HepG2 (cell line): ENCODE data around the gene KL. TPM values are rescaled to one million over a fixed set of nuclear protein-coding genes. Genes with fewer than 3 reads are reported as not detected.

Experiments used
- ATAC-seq: fragments of 200-7000 bp; cut with Tn5 transposase; 3 replicates; pipeline ENCODE4 v1.9.1; 2020; ENCODE audit warnings: mild to moderate bottlenecking, moderate library complexity
- BruUV-seq: library from RNA; stranded (reverse); fragments of 400-500 nt; replicated peaks from 2 replicates; lab custom pipeline; 2021; lab: Mats Ljungman, UMichigan
- CTCF ChIA-PET: fragments of 300-600 bp; formaldehyde crosslinking; extraction: SDS; loops from one replicate; lab custom pipeline; 2021; ENCODE audit warnings: low total read pairs, inconsistent platforms, low intra/inter-chr PET ratio; lab: Yijun Ruan, JAX
- POLR2A ChIA-PET: fragments of 350-600 bp; sonication (Branson Sonifier 250); formaldehyde crosslinking; loops from one replicate; lab custom pipeline; 2020; ENCODE audit warnings: antibody characterized with exemption, inconsistent platforms; lab: Yijun Ruan, JAX
- DNase-seq: peaks from one replicate; pipeline ENCODE4 v3.0.0-alpha.2; 2015; ENCODE audit warnings: low spot score
- FAIRE-seq: peaks from 3 replicates; lab custom pipeline; 2011; peaks lifted over from hg19 to GRCh38; lab: Jason Lieb, UNC
- H2AFZ ChIP-seq: one replicate; pipeline ENCODE4 v1.6.1; 2011; ENCODE audit warnings: low read length, inconsistent platforms
- H3K27ac ChIP-seq: fragments of 300-600 bp; 3 replicates; pipeline ENCODE4 v1.8.0; 2011; ENCODE audit warnings: mixed run types, mild to moderate bottlenecking, mixed read lengths, low read length, inconsistent platforms; ENCODE audit not compliant: insufficient read depth; ENCODE audit errors: extremely low read length
- H3K27me3 ChIP-seq, 2 experiments: fragments of 200-600 bp in 1 of 2; 2 replicates in 1 of 2; 3 replicates in 1 of 2; pipeline versions ENCODE4 v1.6.0 to v1.8.0; 2011; ENCODE audit warnings: low read length in 2 of 2, mild to moderate bottlenecking in 2 of 2, moderate library complexity in 2 of 2, inconsistent platforms in 1 of 2; ENCODE audit not compliant: insufficient read depth in 2 of 2, control insufficient read depth in 1 of 2
- H3K36me3 ChIP-seq, 2 experiments: fragments of 200-600 bp in 1 of 2; replicated peaks in 1 of 2; 2 replicates in 1 of 2; 3 replicates in 1 of 2; pipeline versions ENCODE4 v1.5.1 to v1.8.0; 2011; ENCODE audit warnings: low read length in 2 of 2, inconsistent platforms in 1 of 2; ENCODE audit not compliant: insufficient read depth in 2 of 2, control insufficient read depth in 1 of 2
- H3K4me1 ChIP-seq: 2 replicates; pipeline ENCODE4 v1.5.1; 2012; ENCODE audit warnings: low read length, inconsistent platforms; ENCODE audit not compliant: insufficient read depth
- H3K4me2 ChIP-seq: 2 replicates; pipeline ENCODE4 v1.6.0; 2011; ENCODE audit warnings: low read depth, low read length, inconsistent platforms
- H3K4me3 ChIP-seq, 3 experiments: fragments of 200-600 bp in 1 of 3; sonication (generic), shearing (Covaris generic) in 1 of 3; replicated peaks in 1 of 3; 2 replicates each; pipeline ENCODE4 v1.5.1; 2011 to 2016; ENCODE audit warnings: low read length in 3 of 3, inconsistent platforms in 2 of 3, low read depth in 2 of 3, mild to moderate bottlenecking in 2 of 3, control low read depth in 1 of 3, mixed read lengths in 1 of 3; ENCODE audit not compliant: insufficient read depth in 1 of 3
- H3K79me2 ChIP-seq: one replicate; pipeline ENCODE4 v1.6.1; 2011; ENCODE audit warnings: low read length, inconsistent platforms; ENCODE audit not compliant: insufficient read depth
- H3K9ac ChIP-seq: 2 replicates; pipeline ENCODE4 v1.6.0; 2011; ENCODE audit warnings: mild to moderate bottlenecking, low read depth, low read length, inconsistent platforms; ENCODE audit not compliant: insufficient read depth
- H3K9me3 ChIP-seq: 2 replicates; pipeline ENCODE4 v1.5.1; 2012; ENCODE audit warnings: mild to moderate bottlenecking, low read length
- H4K20me1 ChIP-seq: 2 replicates; pipeline ENCODE4 v1.6.0; 2011; ENCODE audit warnings: inconsistent platforms, mild to moderate bottlenecking, low read length, moderate library complexity; ENCODE audit not compliant: insufficient read depth
- ESRRA ChIP-seq: sonication (generic); formaldehyde crosslinking; IDR thresholded peaks from 2 replicates; pipeline ENCODE4 v1.5.1; 2020; ENCODE audit warnings: mild to moderate bottlenecking, low read depth, missing genetic modification reagents
- EZH2 ChIP-seq: conservative IDR thresholded peaks from 2 replicates; pipeline ENCODE4 v1.6.1; 2012; ENCODE audit warnings: mild to moderate bottlenecking, low read depth, low read length, moderate library complexity
- GPN1 ChIP-seq: sonication (generic); formaldehyde crosslinking; IDR thresholded peaks from 2 replicates; pipeline ENCODE4 v1.5.1; 2020; ENCODE audit warnings: missing genetic modification reagents, borderline replicate concordance
- KDM3A ChIP-seq: IDR thresholded peaks from 2 replicates; pipeline ENCODE4 v1.6.1; 2018; ENCODE audit warnings: low read depth, missing compliant biosample characterization
- PHF20 ChIP-seq: sonication (generic); formaldehyde crosslinking; IDR thresholded peaks from 2 replicates; pipeline ENCODE4 v1.5.0; 2020; ENCODE audit warnings: mild to moderate bottlenecking, missing genetic modification reagents
- ZFP37 ChIP-seq: sonication (generic); formaldehyde crosslinking; IDR thresholded peaks from 2 replicates; pipeline ENCODE4 v1.4.0; 2020; ENCODE audit warnings: missing genetic modification reagents, borderline replicate concordance
- ZFP41 ChIP-seq: sonication (generic); formaldehyde crosslinking; IDR thresholded peaks from 2 replicates; pipeline ENCODE4 v1.4.0; 2020; ENCODE audit warnings: mild to moderate bottlenecking, missing genetic modification reagents, borderline replicate concordance
- ZNF546 ChIP-seq: sonication (generic); formaldehyde crosslinking; conservative IDR thresholded peaks from 2 replicates; pipeline ENCODE4 v1.8.1; 2023; ENCODE audit warnings: mild to moderate bottlenecking, missing genetic modification reagents
- ZNF552 ChIP-seq: sonication (generic); formaldehyde crosslinking; IDR thresholded peaks from 2 replicates; pipeline ENCODE4 v1.9.0; 2022; ENCODE audit warnings: missing genetic modification reagents, mild to moderate bottlenecking, borderline replicate concordance
- whole genome bisulfite sequencing: methylation state at CpG from one replicate; pipeline ENCODE4 v1.1.6; 2017; ENCODE audit warnings: low lambda C conversion rate; 5-methylcytosine and 5-hydroxymethylcytosine counted together
- in situ Hi-C: cut with HindIII; loops from 2 replicates; pipeline ENCODE4 v1.10.0; 2017; ENCODE audit warnings: low pct_unique_long_range_greater_than_20kb; ENCODE audit not compliant: extremely low pct_ligation_motif_present
- intact Hi-C: fragments of 100-400 bp; cut with micrococcal nuclease; formaldehyde crosslinking; loops from one replicate; pipeline ENCODE4 v1.10.0; 2022; ENCODE audit not compliant: unreplicated experiment
- polyA plus RNA-seq, 8 experiments: library from polyadenylated mRNA; depleted of rRNA in 3 of 8; stranded (reverse) in 7 of 8; unstranded in 1 of 8; fragments of >200 nt; fragmentation: Illumina TruSeq in 4 of 8; extraction: Trizol in 4 of 8; gene quantifications; 2 replicates each; pipeline versions ENCODE4 v1.2.1 to v1.2.3, GENCODE V29; 2011 to 2016; ENCODE audit warnings: low read depth in 4 of 8, missing spikeins in 1 of 8, mixed read lengths in 1 of 8; ENCODE audit not compliant: insufficient read depth in 1 of 8
- total RNA-seq, 5 experiments: library from RNA; depleted of rRNA; stranded (reverse); fragments of >200 nt; fragmentation: Illumina TruSeq; extraction: Trizol; gene quantifications; 2 replicates each; pipeline ENCODE4 v1.2.3, GENCODE V29; 2016; ENCODE audit warnings: low read depth in 1 of 5
- TF ChIP-seq, protein P1 (sequence below): sonication (generic); formaldehyde crosslinking; IDR thresholded peaks from 2 replicates; pipeline ENCODE4 v1.5.1; 2020; ENCODE audit warnings: mild to moderate bottlenecking, missing genetic modification reagents
- TF ChIP-seq, protein P2 (sequence below): sonication (generic); formaldehyde crosslinking; IDR thresholded peaks from 2 replicates; pipeline ENCODE4 v1.8.1; 2023; ENCODE audit warnings: mild to moderate bottlenecking, missing genetic modification reagents, borderline replicate concordance
- TF ChIP-seq, protein P3 (sequence below): sonication (generic); formaldehyde crosslinking; IDR thresholded peaks from 2 replicates; pipeline ENCODE4 v1.5.1; 2020; ENCODE audit warnings: missing genetic modification reagents, mild to moderate bottlenecking, borderline replicate concordance

The KL gene
- total and polyA plus RNA-seq, 2 of the 13 experiments (the other 11 are each of a cell fraction or from before 2014, with no cell fraction given): not detected

DNA sequence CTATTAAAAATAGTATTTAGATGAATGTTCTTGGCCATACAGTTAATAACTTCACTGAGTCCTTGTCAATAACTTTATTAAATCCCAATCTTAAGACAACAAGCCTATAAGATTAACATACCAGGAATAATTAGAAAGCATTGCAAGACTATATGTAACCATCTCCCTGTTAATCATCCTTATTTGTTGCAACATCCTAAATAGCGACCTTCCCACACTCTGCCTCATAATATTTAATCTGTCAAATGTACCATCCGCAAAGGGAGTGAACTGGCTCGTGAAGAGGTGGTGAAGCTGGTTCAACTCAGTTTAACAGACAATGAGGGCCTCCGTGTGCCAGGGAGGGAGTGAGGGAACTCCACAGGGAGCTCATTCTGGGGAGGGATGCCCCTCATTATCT lies 33.9 kb downstream of the KL start (continued):
- TF ChIP-seq, protein P1, sequence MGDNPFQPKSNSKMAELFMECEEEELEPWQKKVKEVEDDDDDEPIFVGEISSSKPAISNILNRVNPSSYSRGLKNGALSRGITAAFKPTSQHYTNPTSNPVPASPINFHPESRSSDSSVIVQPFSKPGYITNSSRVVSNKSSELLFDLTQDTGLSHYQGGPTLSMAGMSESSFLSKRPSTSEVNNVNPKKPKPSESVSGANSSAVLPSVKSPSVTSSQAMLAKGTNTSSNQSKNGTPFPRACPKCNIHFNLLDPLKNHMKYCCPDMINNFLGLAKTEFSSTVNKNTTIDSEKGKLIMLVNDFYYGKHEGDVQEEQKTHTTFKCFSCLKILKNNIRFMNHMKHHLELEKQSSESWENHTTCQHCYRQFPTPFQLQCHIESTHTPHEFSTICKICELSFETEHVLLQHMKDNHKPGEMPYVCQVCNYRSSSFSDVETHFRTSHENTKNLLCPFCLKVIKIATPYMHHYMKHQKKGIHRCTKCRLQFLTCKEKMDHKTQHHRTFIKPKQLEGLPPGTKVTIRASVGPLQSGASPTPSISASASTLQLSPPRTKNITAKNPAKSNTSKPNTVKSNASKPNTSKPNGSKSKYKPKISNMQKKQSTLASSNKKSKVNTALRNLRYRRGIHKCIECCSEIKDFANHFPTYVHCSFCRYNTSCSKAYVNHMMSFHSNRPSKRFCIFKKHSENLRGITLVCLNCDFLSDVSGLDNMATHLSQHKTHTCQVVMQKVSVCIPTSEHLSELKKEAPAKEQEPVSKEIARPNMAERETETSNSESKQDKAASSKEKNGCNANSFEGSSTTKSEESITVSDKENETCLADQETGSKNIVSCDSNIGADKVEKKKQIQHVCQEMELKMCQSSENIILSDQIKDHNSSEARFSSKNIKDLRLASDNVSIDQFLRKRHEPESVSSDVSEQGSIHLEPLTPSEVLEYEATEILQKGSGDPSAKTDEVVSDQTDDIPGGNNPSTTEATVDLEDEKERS (CRISPR knock-in tag): no peak
- TF ChIP-seq ZFP37 (no peak), PHF20 (CRISPR knock-in tag) (no peak), ZNF552 (CRISPR knock-in tag) (no peak), EZH2 (no peak)
- TF ChIP-seq, protein P2, sequence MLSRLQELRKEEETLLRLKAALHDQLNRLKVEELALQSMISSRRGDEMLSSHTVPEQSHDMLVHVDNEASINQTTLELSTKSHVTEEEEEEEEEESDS: no peak
- TF ChIP-seq, protein P3, sequence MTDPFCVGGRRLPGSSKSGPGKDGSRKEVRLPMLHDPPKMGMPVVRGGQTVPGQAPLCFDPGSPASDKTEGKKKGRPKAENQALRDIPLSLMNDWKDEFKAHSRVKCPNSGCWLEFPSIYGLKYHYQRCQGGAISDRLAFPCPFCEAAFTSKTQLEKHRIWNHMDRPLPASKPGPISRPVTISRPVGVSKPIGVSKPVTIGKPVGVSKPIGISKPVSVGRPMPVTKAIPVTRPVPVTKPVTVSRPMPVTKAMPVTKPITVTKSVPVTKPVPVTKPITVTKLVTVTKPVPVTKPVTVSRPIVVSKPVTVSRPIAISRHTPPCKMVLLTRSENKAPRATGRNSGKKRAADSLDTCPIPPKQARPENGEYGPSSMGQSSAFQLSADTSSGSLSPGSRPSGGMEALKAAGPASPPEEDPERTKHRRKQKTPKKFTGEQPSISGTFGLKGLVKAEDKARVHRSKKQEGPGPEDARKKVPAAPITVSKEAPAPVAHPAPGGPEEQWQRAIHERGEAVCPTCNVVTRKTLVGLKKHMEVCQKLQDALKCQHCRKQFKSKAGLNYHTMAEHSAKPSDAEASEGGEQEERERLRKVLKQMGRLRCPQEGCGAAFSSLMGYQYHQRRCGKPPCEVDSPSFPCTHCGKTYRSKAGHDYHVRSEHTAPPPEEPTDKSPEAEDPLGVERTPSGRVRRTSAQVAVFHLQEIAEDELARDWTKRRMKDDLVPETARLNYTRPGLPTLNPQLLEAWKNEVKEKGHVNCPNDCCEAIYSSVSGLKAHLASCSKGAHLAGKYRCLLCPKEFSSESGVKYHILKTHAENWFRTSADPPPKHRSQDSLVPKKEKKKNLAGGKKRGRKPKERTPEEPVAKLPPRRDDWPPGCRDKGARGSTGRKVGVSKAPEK (CRISPR knock-in tag): no peak
- TF ChIP-seq, all 625 proteins: peak for 0

DNA sequence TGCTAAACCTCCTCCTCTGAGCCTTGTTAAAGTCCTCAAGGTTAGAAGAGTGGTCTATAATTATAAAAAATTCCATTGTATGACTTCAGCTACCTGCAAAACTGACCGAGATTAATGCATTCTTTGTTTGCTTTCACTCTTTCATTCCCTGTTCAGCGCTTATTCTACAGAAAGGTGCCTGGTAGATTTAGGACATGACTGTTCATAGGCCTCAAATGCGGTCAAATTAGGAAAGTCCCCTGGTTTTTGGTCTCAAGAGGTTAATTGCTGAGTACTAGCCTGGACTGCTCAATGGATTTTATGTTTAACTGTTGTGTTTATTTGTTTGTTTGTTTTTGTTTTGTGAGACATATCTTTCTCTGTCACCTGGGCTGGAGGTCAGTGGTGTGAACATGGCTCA lies 35.4 kb downstream of the KL start:
- Histone ChIP-seq H3K4me3 (no peak overlapping the region), H3K27me3 (no peaks in the 10 kb centered on the region), H3K27ac (no peak overlapping the region), H4K20me1 (no peaks in the 10 kb centered on the region; the same call in 1 of the 2 replicates), H3K79me2 (no peaks in the 10 kb centered on the region), H3K9me3 (no peaks in the 10 kb centered on the region), H3K9ac (no peak overlapping the region), H3K4me1 (peaks cover 19% of the 10 kb centered on the region), H3K36me3 (no peaks in the 10 kb centered on the region), H3K4me2 (no peak overlapping the region), H2AFZ (no peak overlapping the region)
- in situ Hi-C loops: no loop called here
- DNase-seq (no peak), FAIRE-seq (no peak), ATAC-seq (no peak)
- ChIA-PET CTCF (no interaction called here), POLR2A (no interaction called here)
- BruUV-seq: no TSS peak
- 65% methylated on average over 3 of the region's 3 CpGs for WGBS
- TF ChIP-seq ZNF546 (no peak), KDM3A (no peak), ZFP41 (CRISPR knock-in tag) (no peak), ESRRA (CRISPR knock-in tag) (no peak), GPN1 (no peak)
- intact Hi-C loops: no loop called here
